ENCODE results near the gene MYF5.

DNA sequence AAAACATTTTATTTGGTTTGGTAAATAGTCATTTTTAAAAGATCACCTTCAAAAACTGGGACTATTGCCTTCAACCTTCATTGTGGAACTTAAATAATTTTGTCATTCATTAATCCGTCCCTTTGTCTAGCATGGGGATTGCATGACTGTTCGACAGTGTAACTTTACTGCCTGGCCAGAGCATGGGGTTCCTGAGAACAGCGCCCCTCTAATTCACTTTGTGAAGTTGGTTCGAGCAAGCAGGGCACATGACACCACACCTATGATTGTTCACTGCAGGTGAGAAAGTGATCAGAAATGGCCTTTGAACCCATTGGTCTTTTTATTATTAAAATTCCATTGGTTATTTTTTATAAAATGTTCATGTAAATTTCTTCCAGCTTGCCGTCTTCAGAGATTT is 46.5 kb upstream of the MYF5 start:
- no peak for TF ChIP-seq POLR2A (IDR thresholded peaks at IDR 0.05)
- TF ChIP-seq, protein P1, sequence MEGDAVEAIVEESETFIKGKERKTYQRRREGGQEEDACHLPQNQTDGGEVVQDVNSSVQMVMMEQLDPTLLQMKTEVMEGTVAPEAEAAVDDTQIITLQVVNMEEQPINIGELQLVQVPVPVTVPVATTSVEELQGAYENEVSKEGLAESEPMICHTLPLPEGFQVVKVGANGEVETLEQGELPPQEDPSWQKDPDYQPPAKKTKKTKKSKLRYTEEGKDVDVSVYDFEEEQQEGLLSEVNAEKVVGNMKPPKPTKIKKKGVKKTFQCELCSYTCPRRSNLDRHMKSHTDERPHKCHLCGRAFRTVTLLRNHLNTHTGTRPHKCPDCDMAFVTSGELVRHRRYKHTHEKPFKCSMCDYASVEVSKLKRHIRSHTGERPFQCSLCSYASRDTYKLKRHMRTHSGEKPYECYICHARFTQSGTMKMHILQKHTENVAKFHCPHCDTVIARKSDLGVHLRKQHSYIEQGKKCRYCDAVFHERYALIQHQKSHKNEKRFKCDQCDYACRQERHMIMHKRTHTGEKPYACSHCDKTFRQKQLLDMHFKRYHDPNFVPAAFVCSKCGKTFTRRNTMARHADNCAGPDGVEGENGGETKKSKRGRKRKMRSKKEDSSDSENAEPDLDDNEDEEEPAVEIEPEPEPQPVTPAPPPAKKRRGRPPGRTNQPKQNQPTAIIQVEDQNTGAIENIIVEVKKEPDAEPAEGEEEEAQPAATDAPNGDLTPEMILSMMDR (IDR thresholded peaks at IDR 0.05): no peak
